SKM-1 treated with dmso at 0.1 percent for 144 hours (cell line): ENCODE results near the gene UBE2A.

ENCODE experiments used
- DNase-seq: peaks from one replicate; lab custom pipeline; 2025; ENCODE audit not compliant: unreplicated experiment; lab: John Stamatoyannopoulos, UW

The UBE2A gene

DNA sequence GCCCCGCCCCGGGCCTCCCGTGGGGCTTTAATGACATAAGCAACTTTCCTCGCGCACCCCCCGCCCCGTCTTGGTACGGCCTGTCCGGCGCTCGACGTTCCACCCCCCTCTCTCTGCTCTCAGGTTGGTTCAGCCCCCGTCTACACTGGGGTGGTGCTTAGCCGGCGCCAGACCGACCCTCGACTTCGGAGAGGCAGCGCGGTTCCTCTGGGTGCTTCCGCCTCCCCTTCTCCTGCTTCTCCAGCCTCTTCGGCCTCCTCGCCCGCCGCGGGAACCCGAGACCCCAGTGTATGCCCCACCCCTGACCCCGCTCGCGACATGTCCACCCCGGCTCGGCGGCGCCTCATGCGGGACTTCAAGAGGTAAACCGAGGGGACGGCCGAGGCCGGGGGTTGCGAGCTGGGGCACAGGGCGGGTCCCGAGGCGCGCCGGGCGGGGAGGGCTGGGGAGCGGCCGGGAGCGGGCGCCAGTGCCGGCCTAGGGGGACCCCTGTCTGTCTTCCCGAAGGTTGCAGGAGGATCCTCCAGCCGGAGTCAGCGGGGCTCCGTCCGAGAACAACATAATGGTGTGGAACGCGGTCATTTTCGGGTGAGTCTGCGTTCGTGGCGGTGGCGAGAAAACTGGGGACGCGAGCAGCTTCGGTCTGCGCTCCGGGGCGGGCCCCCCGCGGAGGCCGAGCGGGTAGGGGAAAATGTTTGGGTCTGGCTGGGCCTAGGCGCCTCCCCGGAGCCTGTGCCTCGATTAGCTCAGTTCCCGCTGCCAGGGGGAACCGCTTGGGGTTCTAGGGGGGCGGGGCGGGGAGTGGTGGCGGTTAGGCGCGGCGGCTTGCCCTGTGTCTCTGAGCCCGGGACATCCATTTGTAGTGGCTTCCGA is at the start of gene UBE2A:
Gene UBE2A, plus strand, starts transcription at position 170 of the 873 bp plus-strand sequence. Its CDS starts 149 bp downstream, at position 319.
- peak; percentile 52 for DNase-seq

DNA sequence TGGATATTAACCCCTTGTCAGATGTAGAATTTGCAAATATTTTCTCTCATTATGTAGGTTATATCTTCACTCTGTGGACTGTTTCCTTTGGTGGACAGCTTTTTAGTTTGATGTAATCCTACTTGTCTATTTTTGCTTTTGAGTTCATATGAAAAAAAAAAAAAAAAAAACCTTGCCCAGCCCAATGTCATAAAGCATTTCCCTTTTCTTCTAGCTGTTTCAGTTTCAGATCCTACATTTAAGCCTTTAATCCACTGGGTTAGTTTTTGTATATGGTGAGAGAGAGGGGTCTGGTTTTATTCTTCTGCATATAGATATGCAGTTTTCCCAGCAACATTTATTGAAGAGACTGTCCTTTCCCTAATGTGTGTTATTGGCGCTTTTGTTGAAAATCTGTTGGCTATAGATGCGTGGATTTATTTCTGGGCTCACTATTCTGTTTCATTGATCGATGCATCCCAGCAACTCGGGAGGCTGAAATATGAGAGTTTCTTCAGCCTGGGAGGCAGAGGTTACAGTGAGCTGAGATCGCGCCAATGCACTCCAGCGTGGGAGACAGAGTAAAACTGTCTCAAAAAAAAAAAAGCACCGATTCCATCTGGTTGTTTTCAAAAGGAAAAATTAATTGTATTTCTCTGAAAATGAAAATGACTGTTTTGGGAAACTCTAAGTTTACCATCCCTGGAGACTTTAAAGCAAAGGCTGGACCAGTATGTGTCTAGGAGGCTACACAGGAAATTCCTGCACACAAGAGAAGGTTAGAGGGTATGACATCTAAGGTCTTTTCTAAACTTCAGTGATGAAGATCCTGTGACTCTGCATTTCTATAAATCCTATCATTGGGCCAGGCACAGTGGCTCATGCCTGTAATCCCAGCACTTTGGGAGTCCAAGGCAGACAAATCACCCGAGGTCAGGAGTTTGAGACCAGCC is 44.8 kb upstream of the UBE2A start:
- no peak for DNase-seq

DNA sequence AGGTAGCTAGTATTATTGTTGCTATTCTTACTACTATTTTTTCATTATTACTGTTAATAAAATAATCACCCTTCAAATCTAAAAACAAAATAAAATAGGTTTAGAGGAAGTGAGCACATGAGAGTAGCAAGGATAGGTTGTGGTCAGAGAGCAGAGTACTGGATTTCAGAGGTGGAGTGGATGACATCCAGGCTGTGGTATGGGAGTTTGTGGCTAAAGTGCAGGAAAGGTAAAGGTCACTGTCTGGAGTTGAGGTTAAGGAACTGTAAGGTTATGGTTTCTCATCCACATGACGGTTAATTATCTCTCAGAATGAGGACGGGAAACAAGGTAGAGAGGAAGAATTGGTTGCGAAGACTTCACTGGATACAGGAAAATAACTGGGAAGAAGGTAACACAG is 36.9 kb upstream of the UBE2A start:
- no peak for DNase-seq

DNA sequence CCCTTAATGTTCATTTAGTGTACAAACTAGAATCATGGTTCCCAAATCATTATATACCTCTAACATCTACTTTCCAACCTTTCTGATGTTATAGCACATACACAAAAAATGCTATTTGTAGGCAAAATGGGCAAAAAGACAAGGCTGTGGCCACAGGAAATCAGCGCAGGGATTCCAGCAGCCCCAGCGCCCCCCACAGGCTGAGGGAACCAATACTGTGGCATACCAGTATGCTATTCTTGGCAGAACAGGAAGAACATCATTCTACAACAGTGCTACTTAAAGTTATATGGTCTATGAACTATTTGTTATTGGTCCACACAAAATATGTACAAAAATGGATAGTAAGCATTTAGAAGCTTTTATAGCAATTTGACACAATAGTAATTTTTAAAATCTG is 34.5 kb upstream of the UBE2A start:
- no peak for DNase-seq

DNA sequence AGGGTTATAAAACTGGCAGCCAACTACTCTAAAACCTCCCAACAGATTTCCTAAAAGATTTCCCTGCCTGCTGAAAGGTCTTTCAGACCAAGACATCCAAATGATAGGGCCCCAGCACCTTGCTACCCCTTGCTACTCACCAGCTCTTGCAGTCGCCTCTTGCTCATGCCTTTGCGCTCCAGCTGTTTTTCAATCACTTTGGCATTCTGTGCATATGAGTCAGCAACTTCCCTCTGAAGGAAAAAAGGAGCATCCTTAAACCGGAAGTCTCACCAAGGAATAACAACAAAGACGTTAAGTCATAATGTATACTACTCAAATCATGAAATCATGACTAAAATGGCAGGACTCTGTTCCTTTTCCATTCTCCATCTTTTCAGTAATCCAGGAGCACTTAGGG is 33.2 kb upstream of the UBE2A start:
- DNase-seq = no peak

DNA sequence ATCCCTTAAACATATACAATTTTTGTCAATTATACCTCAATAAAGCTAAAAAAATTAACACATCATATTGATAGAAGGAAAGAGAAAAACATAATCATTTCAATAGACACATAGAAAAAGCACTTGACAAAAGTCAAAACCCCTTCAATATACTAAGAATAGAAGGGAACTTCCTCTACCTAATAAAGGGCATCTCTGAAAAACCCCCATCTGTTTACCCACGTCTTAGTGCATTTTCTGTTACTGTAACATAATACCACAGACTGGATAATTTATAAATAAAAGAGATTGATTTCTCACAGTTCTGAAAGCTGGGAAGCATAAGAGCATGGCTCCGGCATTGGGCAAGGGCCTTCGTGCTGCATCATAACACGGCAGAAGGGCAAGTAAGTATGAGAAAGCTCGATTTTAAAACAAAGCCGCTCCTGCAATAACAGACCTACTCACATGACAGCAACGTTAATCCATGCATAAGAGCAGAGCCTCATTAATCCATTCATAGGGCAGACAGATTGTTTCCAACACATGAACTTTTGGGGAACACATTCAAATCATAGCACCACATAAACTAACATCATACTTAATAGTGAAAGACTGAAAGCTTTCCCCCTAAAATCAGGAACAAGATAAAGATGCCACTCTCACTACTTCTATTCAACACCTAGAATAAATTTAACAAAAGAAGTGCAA is 24.9 kb upstream of the UBE2A start:
- DNase-seq = no peak

DNA sequence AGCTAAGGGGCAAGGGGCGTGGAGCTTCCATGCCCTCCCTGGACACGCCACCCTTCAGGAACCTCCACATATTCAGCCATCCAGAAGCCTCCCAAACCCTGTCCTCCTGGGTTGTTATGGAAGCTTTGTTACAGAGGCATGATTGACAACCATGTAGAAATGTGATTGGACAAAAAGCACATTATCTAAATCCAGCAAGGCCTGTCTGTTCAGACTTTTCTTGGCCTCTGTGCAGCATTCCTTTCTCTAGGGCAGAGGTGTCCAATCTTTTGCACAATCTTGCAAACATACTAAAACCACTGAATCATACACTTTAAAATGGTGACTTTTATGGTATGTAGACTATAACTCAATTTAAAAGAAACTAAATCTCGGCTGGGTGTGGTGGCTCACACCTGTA is 21.9 kb upstream of the UBE2A start:
- DNase-seq = no peak

DNA sequence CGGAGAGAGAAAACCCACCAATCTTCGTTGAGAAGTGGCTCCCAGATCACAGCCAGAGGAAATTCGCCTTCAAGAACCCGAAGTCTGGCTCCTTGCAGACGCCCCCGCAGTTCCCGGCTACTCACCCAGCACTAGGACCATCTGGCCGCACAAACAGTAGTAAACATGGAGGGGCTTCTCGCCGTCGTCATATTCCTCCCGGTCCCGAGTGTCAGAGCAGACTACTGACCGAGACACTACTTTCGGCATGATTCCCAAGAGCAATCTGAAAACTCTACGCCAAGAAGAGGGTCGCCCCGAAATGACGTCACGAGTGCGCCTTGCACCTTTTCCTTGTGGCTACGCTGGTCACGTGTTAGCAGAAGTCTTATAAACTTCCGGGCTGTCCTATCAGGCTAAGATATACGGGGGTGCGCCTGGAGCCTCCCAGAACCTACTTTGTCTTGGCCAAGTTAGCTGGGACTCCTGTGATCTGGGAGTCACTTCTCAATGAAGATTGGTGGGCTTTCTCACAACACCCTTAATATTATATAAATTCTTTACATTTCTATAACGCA is 9.2 kb upstream of the UBE2A start, which contains the start of gene STEEP1:
Gene STEEP1, minus strand, starts transcription at position 303 of the 557 bp plus-strand sequence. Its CDS starts 54 bp downstream, at position 249.
- DNase-seq = peak; percentile 75

DNA sequence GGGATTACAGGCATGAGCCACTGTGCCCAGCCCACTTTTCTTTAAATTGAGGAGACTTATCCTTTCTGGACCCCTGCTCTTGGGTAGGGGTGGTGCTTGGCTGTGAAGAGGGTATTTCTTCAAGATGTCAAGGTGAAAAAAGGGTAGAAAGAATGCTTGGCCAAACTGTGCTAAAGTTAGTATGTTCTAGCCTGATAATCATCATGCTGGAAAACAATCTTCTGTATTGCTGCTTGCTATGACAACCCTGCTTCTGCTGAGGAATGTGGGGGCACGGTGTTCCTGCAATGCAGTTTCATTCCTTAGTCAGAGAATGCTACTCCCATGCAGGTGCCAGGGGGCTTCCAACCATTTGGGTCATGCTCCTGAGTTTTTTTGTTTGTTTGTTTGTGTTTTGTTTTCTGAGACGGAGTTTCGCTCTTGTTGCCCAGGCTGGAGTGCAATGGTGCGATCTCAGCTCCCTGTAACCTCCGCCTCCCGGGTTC is 4.0 kb upstream of the UBE2A start:
- DNase-seq = no peak

DNA sequence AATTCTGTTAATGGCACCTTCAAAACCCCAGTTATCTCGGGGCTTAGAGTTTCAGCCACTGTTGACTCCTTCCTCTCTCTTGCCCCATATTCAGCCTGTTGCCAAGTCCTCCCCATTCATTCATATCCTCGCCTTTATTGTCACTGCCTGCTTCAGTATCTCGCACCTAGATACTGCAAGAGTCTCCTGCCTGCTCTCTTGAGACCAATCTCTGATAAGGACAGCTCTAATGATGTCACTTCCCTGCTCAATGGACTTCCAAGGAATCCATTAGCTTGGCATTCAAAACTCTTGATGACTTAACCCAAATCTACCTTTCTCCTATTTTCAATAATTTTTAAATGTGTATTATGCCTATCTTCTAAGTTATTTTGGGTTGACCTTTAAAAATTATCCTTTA is 1.1 kb upstream of the UBE2A start:
- no peak for DNase-seq

DNA sequence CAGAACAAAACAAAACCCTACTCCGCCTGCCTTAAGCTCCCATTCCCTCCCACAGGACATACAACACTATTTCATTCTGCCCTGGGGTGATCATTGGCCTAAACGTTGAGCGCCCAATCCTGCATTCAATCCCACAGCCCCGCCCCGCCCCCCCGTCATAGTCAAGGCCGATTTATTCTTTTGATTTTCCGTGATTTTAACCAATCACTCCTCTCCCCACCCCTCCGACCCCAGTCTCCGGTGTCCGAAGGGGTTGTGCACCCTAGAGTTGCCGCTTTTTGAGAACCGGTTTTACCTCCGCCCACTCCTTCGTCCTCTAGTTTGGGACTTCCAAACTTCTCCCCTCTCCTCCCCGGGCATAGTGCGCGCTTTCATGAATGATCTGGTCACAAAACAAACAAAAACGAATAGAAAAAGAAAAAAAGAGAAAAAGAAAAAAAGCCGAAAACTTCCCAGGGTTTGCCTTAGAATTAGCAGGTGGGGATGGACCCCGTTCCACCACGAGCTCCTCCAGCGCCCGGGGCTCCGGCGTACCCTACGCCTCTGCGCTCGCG is 446 bp upstream of the UBE2A start:
- no peak for DNase-seq

DNA sequence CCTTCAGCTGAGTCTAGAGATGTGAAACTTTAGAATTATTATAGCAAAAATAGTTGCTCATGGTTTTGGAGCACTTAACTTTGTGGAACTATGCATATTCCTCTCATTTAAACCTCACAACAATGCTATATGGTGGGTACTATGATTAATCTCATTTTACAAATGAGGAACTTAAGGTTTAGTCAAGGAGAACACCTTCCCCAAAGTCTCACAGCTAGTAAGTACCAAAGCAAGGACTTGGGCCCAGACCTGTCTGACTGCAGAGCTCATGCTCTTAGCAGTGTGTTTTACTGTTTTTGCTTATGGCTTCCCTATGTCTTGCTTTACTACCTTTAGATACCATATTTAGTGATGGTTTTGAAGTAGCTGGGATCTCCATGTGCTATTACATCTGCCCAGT is 5.1 kb downstream of the UBE2A start:
- no peak for DNase-seq

DNA sequence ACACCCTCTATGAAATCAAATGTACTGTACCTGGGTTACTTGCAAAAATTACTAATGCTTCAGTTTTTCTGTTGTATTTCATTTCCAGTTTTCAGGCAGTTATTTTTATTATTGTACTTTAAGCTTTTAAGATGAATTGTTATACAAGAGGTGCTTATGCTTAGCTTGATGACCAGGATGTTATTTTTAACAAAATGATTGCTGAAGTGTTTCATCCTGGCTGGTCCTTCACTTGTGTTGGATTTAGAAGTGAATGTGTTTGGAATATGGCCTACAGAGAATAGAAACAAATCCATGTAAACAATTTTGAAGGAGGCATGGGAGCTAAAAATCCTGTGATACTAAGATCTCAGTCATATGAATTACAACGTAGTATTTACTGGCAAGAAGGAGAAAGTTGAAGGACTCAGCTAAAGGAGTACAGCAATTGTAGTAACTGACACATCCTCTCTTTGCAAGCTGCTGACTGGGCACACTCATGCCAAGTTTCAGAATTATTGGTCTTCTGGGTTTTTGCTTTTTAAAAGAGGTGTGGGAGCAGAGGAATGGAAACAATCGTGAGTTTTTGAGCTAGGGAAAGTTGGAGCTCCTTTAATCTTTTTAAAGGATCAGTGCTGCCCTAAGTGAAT is 9.2 kb downstream of the UBE2A start:
- DNase-seq = no peak

DNA sequence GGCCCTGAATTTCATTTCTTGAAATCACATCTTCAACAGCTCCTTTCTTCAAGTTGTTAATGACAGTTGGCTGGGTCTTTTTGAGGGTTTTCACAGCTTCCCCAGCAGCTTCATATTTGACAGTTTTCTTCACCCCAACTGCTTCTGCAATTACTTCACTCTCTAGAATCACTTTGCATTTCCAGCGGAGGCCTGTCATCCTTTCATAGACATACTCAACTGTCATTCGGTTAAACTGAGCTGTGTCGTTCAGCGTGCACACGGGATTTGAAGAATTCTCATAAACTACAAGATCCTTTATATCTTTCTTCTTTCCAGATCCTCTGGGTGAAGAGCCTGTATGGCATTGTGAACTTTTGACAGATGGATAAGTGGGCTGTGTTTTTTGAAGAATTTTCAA is 15.4 kb downstream of the UBE2A start:
- no peak for DNase-seq

DNA sequence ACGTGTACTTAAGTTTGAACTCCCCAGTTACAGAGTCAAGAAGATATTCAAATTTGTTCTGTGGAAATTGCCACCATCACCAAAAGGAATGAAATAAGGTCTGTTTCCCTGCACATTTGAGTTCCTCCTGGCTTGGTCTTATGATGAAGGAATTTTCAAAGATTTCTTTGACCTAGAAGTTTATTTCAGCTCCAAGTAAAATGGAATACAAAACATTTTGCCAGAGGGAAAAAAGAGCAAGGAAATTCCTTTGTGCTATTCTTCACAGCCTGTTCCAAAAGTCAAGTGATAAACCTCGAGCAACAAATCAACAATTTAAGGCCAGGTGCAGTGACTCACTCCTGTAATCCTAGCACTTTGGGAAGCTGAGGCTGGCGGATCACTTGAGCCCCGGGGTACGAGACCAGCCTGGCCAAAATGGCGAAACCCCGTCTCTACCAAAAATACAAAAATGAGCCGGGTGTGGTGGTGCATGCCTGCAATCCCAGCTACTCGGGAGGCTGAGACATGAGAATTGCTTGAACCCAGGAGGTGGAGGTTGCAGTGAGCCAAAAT is 28.4 kb downstream of the UBE2A start:
- no peak for DNase-seq

DNA sequence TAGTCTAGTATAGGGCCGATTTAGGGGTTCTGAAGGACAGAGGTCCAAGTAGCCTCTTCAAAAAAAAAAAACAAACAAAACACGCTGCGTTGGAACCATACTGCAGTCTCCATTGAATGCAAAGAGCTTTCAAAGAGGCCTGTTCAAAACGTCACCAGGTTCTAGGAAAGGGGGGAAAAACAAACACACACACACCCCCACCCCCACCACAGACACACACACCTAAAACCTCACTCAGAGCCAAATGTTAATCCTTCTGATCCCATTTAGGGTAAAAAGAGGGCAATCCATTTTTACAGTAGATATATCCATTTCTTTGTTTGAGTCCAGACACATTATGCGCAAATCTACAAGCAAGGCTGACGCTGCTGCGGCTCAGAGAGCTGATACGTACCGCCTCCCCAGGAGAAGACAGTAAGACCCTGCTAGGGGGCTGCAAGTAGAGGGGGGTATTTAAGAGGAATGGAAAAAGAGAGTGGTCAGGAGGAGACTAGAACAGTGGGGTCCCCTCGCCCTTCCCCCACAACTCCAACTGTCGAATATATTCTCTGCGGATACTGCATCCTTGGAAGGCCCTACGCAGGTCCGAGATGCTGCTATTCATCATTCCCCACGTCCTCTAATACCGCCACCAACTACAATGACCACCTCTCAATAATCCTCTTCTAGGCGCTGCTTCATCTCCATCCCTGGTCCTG is 30.6 kb downstream of the UBE2A start:
- DNase-seq = no peak

DNA sequence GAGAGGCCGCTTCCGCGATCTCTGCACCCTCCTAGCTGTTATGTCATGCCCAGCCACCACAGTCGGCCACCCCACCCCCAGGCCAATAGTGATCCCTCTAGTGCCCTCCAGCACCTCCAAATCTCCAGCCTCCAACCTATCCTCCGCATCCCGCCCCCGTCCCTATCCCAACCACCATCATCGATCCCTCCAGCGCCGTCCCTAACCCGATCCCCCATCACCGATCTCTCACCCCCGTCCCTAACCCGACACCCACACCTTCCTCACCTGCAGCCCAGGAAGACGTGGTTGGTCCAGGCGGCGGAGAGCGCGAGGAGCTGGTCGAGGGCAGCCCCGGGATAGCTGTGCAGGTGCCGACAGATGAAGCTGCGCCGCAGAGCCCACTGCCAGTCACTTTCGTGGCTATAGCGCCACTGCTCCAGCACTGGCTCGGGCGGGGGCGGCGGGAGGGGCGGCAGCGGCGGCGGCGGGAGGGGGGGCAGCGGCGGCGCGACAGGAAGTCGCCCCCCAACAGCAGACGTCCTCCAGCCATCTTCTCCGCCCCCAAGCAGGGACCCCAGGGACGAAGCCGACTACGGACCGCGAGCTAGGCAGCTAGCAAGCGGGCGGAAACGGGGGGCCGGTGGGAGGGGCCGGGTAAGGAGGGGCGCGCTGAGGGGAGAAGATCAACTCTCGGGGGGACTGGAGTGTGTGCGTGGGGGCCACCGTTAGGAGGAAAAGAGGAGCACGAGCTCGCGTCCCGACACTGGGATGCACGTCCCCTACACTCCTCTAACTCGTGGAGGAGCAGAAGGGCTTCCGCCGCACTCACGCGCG is 31.3 kb downstream of the UBE2A start:
- no peak for DNase-seq
